Measurements from ENCODE around the gene VWC2L.

The VWC2L gene

DNA sequence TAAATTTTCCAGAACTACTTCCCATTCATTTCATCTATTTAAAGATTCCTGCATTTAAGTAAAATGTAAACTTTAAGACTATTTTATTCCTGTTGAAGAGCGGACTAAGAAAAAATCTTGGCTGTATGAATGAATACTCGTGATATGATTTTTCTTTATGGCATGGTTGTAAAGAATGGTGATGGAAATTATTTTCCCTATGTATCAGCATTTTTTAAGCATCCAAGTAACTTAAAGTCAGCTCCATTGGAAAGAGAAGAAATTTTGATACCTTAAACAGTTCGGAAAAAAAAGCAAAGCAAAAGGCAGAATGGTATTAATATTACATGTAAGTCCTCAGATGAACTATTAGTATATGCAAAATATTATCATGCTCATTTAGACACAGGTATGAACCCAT is 58.9 kb downstream of the VWC2L start:
- no peak for DNase-seq

DNA sequence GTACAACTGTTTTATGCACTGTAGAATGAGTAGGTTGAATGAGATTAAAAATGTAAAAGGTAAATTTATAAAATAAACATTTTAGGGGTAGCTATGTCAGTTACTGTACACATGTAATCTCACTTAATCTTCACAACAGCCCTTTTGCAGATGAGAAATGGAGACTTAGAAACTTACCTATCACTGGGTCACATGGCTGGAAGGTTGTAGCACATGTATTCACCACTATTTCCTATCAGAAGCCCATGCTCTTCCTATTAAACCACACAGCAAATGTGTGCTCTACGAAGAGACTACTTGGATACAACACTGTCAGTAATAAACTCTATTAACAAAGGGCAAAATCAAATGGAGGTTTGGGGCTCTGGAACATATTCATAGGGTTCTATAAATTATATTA is 60.5 kb downstream of the VWC2L start:
- no peak for DNase-seq

DNA sequence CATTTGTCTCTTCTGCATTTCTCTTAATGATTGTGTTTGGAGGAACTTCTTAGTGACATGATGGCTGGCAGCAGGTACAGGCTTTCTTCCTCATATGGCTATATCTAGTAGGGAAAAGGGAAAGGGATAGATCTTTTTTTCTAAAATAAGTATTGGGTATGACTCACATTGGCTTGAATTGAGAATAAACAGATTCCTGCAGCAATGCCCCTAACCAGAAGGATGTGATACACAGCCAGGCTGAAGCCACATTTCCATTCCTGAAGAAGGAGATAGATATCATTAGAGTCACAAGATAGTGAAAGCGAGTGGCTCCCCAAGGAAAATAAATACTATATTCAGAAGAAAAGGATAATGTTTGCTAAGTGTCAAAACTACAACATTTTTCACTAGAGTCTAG is 61.1 kb downstream of the VWC2L start:
- DNase-seq = no peak

DNA sequence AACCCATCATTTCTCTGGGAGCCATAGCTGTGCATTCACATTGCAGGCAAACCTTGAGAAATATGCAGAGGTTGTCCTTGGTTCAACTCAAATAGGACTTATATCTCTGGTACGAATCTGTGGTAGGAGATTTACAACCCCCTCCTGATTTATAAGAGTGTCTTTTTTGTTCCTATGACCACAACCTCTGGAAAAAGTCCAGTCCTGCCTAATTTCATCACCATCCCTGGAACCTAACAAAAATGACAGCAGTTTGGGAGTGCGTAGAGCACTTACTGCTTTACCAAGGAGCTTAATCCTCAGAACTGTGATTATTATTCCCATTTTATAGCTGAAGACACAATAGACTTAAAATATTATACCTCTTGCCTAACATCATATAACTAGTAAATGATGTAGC is 66.5 kb downstream of the VWC2L start:
- DNase-seq = no peak

DNA sequence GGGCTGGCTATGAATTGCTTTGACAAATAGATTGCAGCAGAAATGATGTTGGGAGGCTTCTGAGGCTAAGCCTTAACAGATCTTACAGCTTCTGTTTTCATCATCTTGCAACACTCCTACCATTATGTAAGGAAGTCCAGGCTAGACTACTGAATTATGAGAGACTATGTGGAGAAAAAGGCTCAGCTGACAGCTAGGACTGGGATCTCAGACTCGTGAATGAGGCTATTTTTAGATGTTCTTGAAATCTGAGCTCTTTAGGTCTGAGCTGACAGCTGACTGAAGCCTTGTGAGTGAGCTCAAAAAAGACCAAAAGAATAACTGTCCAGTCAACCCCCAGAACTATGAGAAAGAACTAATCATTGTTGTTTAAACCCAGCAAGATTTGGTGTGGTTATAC is 70.3 kb downstream of the VWC2L start:
- no peak for DNase-seq

DNA sequence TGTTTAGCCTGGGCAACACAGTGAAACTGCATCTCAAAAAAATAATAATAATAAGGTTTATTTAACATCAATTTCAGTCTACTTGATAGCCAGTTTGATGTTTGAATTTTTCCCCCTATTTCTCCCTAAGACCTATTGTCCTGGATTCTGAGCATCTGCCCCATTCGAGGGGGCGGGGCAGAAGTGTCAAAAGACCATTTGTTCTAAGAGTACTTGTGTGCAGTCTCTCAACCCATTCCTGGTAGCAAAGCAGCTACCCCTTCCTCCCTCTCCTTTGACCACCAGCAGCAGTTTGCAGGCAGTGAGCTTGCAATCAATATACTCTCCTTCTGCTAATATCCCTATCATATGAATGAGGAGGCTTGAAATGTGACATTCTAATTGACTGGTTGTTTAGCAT is 71.9 kb downstream of the VWC2L start:
- no peak for DNase-seq

DNA sequence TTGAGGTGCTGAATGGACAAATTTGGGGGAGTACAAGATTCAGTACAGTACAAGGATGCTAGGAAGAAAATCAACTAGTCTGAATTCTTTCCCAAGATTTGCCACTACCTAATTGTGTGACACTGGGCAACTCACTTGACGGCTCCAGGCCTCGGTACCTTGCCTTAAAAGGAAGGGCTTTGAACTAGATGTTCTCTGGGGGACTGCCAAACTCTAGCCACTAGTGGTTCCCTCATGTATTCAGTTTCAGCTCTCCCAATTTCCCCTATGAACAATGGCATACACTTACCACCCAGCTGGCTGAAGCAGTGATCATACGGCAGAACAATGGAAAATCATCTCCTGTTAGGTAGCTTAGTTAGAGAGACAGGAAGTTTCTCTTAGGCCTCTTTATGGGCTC is 73.4 kb downstream of the VWC2L start:
- DNase-seq = no peak

DNA sequence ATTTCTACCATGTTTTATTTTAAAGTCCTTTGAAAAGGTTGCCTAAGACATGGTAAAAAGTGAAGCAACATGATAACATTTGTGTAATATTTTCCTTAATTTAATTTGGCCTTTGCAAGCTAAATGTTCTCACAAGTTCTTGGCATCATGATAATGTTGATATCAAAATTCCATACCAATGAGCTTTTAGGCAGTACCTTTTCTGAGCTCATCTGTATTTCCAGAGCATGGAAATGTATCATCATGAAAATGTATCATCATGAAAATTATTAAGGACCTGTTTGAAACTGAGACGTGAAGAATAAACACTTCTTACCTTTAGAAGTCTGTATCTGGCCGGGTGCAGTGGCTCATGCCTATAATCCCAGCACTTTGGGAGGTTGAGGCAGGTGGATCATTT is 73.8 kb downstream of the VWC2L start:
- DNase-seq = no peak

DNA sequence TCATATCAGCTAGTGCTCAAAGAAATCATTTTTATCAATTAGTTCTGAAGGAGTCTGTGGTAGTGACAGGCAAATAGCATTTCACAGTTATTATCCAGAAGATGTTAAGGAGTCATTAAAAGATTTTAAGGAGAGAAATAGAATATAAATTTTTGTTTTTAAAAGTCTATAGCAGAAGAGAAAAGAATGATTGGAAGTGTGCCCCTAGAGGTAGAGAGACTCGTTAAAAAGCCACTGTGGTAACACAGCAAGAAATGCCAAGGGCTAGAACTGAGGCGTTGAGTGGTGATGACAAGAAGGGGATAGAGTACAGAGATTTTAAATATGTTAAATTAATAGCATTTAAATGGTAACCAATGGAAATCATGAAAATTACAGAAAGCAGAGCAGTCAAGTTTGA is 78.3 kb downstream of the VWC2L start:
- DNase-seq = no peak

DNA sequence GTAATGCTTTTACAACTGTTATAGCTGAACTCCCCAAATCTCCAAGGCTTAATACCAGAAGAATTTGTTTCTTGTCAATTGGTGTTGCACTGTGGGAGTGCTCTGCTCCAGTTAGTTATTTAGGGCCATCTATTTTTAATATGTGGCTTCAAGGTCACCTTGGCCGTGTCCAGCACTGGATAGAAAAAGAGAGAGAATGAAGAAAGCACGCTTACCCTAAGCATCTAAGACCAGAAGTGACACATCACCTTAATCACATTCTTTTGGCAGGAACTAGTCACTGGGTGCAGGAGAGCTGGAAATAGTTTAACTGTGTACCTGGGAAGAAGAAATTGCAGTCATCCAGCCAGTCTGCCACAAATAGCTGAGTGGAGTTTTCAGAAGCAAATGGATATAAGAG is 78.8 kb downstream of the VWC2L start:
- no peak for DNase-seq

DNA sequence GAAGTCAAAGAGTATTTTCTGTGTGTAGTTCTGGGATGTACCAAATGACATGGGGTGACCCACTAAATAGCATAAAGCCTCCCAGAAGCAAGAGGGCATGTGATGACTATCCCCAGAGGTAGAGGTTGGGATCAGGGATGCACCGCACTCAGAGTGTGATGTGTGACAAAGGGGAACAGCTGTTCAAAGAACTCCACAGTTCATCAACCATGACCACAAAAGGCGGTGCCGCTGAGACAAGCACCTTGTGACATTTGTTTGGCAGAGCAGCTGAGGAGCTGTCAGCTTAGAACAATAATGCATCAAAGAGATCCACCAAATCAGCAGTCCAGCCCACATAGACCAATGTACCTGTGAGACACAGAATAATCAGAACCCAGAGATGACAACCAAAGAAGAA is 81.3 kb downstream of the VWC2L start:
- no peak for DNase-seq

DNA sequence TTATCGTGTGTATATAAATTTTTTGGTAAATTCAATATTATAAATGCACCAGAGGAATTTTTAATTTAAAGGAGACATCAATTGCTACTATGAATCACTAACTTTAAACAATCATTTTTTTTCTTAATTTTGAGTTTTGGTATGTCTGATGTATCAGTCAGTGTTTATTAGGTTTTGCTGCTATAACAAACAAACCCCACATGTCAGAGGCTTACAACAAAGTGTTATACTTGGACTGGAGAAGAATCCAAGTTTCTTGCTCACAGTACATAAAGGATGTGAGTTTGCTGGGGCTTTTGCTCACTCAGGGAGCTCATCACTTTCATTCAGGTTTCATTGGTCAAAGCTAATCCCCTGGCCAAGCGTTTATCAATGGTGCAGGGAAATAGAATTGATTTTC is 81.8 kb downstream of the VWC2L start:
- no peak for DNase-seq

DNA sequence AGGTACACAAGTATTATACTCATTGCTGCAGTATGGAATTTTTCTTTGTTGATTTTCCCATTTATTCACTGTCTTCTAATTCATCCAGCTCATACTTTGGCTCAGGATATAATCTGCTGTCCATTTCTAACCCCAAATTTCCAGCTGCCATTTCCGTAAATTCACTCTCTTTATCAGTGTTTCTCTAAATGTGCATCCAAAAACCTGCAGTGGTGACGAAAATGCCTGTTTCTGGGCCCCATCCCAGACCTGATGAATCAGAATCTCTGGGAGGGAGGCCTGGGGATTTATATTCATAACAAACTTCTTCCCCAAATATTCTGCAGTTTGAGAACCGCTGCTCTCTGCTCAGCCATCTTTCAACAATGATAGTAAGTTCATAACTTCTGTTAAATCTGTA is 86.6 kb downstream of the VWC2L start:
- DNase-seq = no peak

DNA sequence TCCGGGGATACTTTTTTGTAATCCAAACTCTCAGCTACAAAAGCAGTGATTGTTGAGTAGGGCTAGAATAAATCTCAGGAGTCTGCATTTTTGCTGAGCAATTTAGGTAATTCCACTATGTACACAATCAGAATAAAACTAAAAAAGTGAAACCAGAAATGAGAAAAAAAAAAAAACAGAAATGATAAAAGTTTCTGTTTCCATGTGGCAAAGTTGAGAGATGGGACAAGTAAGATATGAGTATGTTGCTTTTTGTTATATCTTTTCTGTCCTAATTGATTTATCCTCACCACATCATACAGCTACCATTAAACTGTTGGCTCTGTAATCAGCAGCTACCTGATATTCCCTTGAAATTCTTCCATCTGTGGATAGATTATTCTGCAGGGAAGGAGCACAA is 92.7 kb downstream of the VWC2L start:
- DNase-seq = no peak

DNA sequence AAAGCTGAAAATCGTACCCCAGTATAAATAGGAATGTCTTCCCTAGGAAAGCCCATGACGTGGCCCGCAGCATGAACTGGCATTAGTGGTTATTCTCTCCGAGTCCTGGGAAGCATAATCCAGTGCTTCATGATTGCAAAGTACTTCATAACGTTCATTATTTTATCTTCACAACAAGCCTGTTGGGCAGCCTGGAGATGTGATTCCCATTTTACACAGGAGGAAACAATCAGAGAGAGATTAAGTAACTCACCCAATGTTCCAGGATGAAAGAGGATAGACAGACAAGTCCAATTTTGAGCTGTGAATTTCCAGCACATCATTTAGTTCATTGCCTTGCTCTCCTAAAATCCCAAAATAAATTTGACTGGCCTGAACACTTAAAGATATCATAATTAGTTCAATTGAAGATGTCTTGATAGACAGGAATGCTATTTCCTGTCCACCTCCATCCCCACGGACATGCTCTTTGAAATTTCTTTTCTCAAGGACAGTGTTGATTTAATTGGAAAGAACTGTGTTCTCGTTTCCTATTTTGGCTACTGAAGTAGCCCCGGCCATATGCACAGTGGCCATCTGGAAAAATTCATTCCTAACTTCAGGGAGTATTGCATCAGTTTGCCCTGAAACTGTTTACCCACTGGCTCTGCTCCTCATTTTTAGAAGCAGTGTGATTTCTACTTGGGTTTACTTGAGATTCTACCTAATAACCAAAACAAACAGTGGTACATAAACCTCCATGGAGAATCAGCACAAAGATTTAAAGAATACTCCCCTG is 93.9 kb downstream of the VWC2L start:
- DNase-seq = no peak

DNA sequence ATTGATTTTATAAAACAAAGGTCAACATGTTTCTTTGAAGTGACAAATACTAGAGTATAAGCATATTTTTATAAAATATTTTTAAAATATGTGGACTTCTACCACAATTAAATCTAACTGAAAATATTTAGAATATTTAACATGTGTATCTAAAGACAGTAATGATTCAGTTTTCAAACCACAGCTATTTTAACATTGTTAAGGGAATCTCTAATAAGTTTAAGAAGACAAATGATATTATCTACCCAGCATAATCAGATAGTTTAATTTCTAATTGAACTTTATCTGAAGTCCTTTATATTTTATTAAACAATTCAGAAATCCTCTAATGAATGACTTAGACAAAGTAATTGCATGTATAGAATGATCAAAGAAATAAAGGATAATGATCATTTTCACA is 96.2 kb downstream of the VWC2L start:
- no peak for DNase-seq

DNA sequence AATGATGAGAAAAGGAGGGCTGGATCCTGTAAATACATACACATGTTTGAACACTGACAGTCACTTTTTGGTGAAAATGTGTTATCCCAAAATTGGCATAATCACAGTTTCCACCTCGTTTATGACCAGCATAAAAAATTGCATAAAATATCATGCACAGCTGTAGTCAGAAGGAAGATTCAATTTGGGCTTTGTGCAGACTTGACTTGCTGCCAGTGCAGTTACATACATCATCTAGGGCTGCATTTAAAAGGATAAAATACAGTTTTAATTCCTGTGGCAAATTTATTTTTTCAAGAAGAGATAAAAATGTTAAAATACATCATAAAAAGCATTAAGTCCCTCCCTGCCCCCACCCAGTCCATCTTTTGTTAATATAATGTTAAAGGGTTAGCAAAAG is 103.8 kb downstream of the VWC2L start:
- DNase-seq = no peak

DNA sequence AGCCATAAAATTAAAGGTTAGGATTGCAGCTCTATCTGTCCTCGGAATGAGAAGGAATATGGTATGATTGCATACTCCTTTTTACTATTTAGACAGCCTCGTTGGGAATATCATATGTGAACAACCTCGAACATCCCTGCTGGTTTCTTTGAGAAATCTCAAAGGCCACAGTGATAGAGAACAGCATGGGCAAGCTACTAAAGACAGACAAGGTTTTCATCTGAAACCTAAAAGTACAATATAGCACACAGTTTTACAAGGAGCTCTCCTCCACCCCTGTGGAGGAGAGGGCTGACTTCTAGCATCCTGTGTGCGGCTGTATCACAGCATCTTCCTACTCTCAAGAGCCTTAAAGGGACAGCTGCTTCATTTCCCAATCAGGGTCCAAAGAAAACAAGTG is 104.3 kb downstream of the VWC2L start:
- no peak for DNase-seq

DNA sequence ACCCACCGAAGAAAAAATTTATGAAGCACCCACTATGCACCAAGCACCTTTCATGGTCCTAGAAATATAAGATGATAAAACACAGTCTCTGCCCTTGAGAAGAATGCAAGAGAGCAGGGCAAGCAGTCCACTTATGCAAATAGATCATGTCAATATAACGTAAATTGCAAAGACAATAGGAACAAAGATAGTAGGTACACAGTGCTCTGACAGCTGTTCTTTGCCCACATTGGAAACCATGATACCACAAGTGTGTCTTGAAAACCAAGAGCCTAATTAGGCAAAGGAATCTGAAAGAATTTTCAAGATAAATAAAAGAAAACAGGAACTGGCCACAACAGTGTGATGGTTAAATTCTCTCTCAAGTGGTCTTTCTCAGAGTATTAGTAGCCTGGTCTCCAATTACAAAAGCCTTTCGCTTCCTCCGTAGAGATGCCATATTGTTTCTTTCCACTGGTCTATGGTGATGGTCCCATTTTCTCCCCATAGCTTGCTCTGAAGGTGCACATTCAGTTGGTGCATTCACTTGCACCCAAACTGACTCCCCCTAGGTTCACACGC is 108.5 kb downstream of the VWC2L start:
- DNase-seq = no peak

DNA sequence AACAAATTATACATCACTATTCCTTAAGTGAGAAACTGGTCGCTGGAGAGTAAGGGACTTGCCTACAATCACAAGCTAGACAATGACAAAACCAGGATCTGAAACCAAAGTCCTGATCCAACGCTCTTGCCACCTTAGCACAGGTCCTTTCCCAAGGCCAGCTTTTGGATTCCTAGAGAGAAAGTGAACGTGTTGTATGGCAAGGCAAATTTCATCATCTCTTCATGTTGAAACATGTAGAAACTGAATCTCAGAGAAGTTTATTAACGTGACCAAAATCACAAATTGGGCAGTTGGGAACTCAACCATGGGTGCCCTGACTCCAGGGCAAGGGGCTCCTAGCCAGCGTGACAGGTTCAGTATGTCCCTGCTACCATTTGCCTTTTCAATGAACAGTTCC is 118.2 kb downstream of the VWC2L start:
- no peak for DNase-seq

DNA sequence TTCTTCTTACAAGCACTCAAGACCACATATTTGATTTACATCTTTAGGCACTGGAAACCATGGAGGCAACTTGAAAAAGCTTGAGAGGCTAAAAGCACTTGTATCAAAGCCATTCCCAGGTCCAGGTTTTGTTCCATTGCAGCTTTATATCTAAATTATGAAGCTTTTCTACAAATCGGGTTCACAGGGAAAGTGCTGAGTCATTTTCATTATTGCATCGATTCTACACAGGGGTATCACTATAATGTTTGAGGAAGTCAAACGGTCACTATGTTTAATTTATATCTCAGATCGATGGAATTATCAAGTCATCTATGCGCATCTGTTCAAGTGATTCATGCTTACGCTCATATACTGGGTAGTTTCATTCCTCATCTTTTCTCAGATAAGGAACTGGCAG is 118.7 kb downstream of the VWC2L start:
- no peak for DNase-seq

DNA sequence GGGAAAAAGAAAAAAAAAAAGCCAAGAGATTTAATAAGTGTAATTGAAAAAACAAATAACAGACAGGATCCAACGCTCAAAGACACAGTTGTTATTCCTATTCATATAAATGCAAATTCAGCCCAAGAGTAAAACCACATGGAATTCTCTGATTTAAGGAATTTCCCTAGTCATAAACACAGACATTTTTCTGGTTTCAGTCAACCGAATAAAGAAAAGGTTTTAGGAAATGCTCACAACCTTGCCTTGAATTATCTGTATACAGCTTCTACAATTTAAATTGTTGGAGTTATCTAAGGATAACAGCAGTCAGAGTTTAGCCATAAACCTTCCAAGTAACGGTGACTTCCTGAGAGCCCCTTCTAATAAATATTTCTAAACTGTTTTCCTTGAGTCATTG is 122.7 kb downstream of the VWC2L start:
- no peak for DNase-seq

DNA sequence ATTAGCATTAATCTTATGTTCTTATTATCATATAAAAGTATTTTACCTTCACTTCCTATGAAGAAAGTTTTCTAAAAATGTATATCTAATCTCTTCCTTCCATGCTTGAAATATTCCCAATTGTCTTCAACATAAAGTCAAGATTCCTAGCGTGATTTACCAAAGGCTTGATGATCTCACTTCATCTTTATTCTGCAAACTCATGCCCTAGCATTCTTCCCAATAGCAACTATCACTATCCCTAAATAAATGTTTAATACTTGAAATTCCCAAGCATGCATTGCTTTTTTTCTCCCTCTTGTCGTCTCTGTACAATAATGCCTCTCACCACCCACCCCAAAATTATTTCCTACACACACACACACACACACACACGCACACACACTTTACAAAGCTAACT is 125.8 kb downstream of the VWC2L start:
- no peak for DNase-seq

DNA sequence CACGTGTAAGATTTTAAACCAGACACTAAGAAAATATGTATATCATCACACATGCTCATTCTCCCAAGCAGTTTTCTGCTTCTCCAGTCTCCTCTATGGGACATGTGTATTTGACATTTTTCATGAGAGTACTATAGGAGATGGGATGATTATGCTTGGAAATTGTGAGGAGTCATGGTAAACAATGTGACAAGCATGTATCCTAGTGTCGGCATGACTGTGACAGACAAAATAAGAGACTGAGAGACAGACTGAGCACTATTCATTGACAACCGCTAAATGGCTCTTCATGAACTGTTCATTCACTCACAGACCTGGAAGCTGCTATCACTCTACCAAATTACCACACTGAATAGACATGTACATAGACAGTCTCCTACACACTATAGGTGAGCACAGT is 127.1 kb downstream of the VWC2L start:
- DNase-seq = no peak

DNA sequence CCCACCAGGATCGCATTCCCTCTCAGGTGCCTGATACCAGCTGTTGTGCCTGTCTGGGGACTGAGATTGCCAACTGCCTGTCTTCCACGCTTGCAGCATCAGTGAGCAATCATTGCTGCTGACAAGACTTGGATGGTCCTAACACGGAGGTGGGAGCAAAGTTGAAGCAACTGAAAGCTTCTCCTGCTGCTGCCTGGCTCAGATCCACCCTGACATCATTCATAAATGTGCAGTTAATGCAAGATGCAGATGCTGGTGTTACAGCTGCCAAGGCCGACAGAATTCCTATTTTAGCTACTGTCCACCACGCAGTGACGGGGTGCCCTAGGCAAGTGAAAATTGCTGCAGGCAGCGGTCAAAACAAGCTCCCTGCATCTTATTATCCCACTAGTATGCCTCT is 131.4 kb downstream of the VWC2L start:
- DNase-seq = no peak

Measured in NCI-H2227 treated with DMSO at 0.1 percent for 48 hours (cell line).